GM19035 (cell line): ENCODE data around the gene GSTO2.

Experiments
- ATAC-seq: cut with Tn5 transposase; IDR thresholded peaks from one replicate; pipeline ENCODE4 v1.9.1; 2021; ENCODE audit not compliant: unreplicated experiment

Gene GSTO2

GRCh38 chr10:104279550-104280259 is 10.7 kb downstream of the GSTO2 start:
- ATAC-seq: no peak

DNA sequence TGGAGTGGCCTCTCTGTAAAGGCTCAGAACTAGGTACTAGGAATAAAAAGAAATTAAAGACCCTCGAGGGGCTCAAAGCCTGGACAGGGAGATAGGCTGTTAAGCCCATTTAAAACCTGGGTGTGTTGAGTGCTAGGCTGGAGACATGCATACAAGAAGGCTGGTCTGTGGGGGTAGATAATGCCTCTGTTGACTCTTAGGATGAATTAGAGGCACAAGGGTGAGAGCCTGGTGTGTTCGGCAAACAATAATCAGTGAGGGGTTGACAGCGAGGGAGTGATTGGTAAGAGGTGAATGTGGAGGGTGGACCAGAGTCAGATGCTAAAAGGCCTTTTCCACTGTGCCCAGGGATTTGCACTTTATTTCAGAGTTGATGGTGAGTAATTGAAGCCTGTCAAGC is 12.7 kb downstream of the GSTO2 start:
- ATAC-seq: no peak

DNA sequence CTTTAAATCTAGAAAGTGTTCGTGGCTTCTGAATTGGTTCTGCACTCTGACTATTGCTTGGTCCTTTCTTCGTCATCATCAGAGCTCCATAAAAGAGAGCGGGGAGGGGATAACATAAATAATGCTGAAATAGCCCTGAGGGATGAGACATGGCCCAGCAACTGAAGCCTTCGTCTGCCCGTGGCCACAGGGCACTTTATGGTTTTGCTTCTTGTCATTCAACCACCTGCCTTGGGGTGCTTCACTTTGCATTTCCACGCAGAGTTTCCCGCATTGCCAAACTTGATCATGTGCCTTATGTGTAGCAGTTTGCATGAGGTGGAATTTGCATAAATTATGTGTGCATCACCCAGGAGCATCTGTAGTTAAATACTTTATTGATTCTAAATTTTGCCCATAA is 15.9 kb downstream of the GSTO2 start:
- no peak for ATAC-seq

DNA sequence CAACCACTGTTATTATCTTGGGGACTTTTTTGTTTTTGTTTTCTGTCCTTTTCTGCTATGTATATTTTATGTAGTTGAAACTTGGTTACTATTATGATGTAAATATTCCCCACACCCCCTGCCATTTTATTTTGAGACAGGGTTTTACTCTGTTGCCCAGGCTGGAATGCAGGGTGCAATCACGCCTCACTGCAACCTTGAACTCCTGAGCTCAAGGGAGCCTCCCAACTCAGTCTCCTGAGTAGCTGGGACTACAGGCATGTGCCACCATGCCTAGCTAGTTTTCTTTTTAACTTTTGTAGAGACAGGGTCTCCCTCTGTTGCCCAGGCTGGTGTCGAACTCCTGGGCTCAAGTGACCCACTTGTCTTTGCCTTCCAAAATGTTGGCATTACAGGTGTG is 18.0 kb downstream of the GSTO2 start:
- ATAC-seq: no peak

DNA sequence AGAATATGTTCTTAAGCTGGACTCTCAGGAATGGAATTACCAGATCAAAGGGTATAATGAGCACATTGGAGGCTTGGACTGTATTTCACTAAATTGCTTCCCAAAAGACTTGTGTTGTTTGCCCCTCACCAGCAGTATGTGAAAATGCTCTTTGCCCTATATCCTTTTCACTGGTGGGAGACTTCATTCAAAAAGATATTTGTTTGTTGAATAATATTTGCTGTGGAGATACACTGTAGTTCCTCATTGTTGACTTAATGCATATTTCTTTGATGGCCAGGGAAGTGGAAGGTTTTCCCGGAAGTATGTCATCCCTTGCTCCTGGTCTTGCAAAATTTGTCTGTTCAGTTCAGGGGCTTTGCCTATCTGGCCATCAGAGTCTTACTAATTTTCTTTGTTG is 19.4 kb downstream of the GSTO2 start:
- no peak for ATAC-seq

DNA sequence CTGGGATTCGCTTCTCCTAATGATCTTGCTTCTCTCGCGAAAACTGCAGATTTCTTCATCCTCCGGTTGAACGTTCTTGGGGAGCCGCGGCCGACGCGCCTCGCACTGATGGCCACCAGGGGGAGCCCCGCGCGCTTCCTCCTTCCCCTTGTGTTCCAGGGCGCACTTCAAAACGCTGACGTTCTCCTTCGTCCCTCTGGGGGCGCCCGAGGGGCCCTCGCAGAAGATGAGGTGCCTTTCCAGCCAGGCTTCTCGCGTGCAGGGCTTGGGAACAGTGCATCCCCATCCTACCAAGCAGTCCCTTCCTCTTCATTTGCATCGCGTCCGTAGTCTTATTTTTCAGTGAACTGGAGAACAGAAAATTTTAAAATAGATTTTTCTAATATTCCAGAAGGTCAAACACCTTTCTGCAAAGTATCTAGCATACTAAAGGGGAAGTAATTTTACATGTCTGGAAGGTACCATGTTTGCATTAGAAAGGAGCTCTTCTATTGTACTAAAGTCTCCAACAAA is 22.5 kb downstream of the GSTO2 start:
- ATAC-seq: peak; percentile 99

DNA sequence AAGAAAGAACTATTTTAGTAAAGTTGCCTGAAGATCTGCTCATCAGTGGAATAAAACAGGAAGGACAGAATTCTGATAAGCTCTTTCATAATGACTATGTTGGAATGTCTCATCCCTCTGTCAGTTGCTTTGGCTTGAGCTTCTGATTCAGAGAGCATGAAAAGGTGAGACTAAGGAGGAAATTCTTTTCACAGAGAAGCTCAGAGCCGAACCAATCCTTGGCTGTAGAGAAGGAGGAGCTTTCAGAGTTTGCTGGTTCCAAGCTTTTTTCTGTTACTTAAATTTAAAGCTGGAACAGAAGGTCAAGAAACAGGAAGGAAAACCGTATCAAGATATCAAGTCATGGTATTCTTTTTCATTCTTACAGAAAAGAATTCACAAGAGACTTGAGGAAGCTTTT is 24.0 kb downstream of the GSTO2 start:
- ATAC-seq: no peak

DNA sequence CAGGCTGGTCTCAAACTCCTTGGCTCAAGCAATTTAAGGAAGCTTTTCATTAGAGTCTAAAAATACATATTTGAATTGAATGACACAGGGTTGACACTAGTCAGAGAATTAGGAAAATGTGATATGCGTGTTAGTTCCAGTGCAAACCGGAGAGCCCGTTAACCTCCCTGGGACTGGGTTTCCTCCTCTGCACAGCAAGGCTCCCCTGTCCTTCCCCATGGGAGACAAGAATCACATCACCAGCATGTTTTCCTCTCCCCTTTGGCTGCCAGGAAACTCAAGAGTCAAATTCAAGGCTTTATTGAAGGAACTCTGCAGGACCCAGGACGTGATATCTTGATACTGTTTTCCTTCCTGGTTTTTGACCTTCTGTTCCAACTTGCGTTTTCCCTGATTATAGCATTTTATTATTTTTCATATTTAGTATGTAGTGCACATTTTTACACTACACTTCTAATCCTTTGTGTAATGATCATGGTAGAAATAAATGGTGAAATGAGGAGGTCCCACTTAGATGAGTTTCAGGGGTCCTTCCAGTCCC is 24.9 kb downstream of the GSTO2 start:
- no peak for ATAC-seq

DNA sequence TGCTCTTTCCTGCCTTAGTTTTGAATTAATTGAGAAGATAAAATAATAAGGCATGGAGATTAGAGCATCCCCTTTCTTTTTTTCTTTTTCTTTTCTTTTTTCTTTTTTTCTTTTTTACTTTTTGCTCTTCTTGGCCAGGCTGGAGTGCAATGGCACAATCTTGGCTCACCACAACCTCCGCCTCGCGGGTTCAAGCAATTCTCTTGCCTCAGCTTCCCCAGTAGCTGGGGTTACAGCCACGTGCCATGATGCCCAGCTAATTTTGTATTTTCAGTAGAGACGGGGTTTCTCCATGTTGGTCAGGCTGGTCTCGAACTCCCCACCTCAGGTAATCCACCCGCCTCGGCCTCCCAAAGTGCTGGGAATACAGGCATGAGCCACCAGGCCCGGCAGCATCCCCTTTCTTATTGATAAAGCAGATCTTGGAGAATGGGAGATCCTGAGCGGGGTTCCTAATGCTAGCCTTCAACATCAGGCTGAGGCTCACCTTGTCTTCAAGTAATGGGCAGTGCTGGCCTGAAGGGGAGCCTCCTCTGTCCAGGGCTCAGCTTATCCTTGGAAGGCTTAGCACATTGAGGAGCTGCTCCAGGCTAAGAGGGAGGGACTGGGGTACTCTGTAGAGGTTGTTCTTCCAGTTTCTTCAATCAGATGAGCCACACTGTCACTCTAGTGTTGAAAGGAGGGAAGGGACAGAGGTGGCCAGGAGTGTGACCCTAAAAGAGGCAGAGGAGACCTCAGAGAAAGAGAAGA is 27.9 kb downstream of the GSTO2 start:
- ATAC-seq: no peak

DNA sequence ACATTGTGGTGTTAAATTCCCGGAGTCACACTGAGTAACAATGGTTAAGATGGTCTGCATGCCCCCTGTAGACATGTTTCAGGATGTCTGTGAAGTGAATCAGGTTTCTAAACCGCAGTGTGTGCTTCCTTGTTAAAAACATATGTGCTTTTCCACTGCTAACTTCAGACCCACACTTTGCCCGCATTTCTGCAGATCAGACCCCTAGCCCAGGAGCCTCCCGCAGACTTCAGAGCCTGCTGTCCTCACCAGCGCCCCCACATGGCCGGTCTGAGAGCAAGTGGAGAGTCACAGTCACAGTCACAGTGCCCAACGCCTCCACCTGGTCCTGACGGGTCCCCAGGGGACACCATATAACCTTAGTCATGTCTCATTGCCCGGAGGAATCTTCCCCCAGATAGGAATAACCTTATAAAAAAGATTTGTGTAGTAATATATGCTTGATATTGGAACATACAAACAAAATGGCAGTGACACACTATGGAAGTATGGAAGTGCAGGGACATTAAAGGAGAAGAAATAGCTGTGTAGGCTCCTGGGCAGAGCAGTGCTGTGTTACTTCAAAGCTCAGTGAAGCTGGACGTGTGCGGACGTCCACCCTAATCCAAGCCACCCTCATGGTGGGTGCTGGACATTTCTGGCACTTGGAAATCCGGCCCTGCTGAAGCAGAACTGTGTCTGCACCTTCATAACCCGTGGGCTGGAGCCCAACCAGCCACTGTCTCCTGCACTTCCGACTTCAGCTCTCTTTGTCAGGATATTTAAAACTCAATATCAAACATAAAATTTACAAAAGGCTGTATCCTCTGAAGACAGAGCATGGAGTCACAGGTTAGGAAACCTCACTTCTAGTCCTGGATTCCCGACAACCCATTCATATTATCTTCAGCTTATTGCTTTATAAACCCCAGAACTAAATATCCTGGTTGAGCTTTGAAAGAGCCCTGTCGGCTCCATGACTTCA is 29.0 kb downstream of the GSTO2 start:
- ATAC-seq: no peak

GRCh38 chr10:104299031-104299904 is 30.3 kb downstream of the GSTO2 start:
- no peak for ATAC-seq

DNA sequence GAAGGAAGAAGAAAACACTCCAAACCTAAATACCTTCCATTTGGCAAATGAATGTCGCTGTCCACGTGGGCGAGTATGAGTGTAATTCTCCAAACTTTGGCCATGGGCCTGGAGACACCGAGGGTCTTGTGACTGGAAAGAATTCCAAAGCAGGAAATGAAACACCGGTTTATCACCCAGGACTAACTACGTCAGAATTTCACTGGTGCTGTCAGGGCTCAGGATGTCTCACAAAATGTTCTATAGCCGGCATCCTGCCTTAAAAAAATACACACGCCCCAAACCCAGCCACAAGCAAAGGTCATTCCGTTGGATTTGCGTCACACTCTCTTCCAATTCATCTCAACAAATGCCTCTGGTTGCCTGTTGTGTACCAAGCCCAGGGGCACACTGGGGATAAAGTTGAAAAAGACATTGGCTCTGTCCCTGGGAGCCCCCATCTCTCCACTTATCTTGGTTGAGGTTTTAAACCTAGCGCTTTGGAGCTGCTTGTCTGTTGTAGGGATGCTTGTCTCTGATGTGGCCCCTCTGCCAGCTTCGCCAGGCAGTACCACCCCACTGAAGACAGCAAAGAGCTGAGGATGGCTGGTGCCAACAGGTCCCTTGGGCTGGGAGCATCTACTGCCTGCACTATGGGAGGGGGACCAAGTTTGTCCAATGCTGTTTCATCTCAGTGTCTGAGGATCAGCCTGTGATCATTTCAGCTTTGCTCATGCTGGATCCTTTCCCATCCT is 31.2 kb downstream of the GSTO2 start:
- ATAC-seq: no peak

DNA sequence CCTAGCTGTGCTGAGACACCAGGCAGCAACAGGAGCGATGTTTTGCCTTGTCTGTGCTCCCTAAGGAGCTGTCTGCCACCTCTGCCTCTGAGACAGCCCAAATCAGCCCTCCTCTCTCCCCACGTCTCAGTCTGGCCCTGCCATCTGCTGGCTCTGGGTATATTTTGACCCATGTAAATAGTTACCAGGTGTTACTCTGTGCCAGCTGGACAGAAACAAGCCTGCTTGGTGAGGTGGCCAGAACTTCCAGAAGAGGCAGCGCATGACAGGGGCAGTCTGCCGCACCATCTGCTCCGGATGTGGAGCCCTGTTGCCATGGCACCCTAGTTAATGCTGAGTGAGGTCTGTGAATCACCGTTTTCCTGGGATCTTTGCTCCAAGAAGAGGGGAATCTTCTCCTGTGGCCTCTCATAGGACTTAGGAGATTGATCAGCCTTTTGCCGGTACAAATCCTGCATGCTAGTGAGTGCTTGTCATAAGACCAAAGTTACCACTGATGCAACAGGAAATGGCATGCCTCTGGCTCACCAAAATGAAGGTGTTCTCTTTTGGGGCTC is 31.8 kb downstream of the GSTO2 start:
- ATAC-seq: no peak

- no peak for ATAC-seq
Observed at GRCh38 chr10:104301907-104302690, 33.1 kb downstream of the GSTO2 start.

GRCh38 chr10:104303594-104304355 is 34.8 kb downstream of the GSTO2 start:
- ATAC-seq: no peak

GRCh38 chr10:104304356-104304745 is 35.4 kb downstream of the GSTO2 start:
- no peak for ATAC-seq

DNA sequence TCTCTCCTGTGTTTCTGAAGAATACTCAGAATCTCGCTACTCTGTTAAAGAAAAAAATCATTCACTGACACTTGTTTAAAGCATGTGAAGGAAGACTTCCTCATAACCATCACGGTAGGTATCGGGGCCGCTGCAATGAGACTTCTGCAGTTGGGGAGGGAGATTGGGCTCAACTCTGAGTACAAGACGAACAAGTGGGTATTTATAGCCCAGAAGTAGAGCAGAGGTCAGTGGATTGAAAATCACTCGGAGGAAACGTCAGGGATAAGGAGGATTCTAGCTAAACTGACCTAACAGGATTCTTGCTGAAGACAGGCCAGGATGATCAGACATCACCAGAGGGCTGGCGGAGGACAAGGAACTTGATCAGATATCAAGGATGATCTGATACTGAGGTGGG is 35.9 kb downstream of the GSTO2 start:
- ATAC-seq: no peak

GRCh38 chr10:104306897-104307296 is 37.9 kb downstream of the GSTO2 start:
- ATAC-seq: no peak
